Measurements from ENCODE around the gene TEAD2. TPM values are rescaled to one million over a fixed set of nuclear protein-coding genes. Genes with fewer than 3 reads are reported as not detected.
"Not testable (repeated sequence)": the region's sequence is repeated elsewhere in the genome, so short reads cannot be mapped to it uniquely, and the experiment has no call there.

TEAD2 gene
- polyA plus RNA-seq, 1 donor = 54.4 TPM

- no peak for DNase-seq (ENCODE audit: low read depth)
These were observed 28.8 kb downstream of the TEAD2 start for GRCh38 chr19:49333418-49333805.

DNA sequence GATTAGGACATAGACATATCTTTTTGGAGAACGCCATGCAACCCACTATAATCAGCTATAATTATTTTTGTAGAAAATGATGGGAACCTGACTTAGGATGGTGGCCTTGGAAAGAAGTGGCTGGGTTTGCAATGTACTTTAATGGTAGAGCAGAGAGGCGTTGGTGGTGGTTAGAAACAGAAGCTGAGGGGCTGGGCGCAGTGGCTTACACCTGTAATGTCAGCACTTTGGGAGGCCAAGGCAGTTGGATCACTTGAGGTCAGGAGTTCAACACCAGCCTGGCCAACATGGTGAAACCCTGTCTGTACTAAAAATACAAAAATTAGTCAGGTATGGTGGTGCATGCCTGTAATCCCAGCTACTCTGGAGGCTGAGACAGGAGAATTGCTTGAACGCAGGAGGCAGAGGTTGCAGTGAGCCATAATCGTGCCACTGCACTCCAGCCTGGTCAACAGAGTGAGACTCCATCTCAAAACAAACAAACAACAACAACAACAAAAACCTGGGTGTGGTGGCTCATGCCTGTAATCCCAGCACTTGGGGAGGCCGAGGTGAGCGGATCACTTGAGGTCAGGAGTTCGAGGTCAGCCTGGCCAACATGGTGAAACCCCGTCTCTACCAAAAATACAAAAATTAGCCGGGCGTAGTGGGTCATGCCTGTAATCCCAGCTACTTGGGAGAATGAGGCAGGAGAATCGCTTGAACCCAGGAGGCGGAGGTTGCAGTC is 29.4 kb downstream of the TEAD2 start:
- DNase-seq (ENCODE audit: low read depth) = not testable (repeated sequence)

DNA sequence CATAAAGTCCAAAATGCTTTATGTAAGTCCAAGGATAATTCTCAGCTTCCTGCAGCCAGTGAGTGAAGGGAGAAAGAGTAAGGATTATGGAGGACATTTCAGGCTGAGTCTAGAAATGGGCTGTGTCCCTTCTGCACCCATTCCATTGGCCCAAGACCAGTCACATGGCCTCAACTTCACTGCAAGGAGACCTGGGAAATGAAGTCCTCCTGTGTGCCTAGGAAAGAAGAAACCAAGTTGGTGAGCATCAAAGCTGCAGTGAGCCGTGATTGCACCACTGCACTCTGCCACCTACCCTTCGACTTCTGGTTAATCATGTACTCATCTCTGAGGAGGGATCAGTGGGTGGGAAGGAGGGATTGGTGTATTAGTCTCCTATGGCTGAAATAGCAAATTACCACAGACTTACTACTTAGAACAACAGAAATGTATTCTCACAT is 30.6 kb downstream of the TEAD2 start:
- DNase-seq (ENCODE audit: low read depth) = no peak

DNA sequence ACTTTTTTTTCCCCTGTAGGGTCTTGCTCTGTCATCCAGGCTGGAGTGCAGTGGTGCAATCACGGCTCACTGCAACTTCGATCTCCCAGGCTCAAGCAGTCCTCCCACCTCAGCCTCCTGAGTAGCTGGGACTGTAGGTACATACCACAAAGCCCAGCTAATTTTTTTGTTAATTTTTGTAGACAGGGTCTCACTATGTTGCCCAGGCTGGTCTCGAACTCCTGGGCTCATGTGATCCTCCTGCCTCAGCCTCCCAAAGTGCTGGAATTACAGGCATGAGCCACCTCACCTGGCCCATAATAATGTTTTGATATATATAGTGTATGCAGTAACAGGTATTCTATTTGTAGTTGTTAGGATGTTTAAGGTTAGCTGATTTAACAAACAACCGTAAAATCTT is 31.0 kb downstream of the TEAD2 start:
- not testable (repeated sequence) for DNase-seq (ENCODE audit: low read depth)

DNA sequence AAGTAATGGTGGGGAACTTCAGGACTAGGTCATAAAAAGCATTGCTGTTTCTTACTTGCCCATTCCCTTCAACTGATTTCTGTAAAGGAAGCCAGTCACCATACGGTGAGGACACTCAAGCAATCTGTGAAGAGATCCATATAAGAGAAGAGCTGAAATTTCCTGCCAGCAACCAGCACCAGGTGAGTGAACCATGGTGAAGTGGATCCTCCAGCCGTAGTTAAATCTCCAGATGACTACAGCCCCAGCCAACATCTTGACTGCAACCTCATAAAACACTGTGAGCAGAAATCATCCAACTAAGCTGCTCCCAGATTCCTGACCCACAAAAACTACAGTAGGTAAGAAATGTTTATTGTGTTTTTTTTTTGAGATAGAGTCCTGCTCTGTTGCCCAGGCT is 33.5 kb downstream of the TEAD2 start:
- no peak for DNase-seq (ENCODE audit: low read depth)

GRCh38 chr19:49327878-49328544 is 34.2 kb downstream of the TEAD2 start:
- no peak for DNase-seq (ENCODE audit: low read depth)

GRCh38 chr19:49326165-49326704 is 36.0 kb downstream of the TEAD2 start:
- DNase-seq (ENCODE audit: low read depth) = no peak

GRCh38 chr19:49325756-49326155 is 36.5 kb downstream of the TEAD2 start:
- DNase-seq (ENCODE audit: low read depth) = not testable (repeated sequence)

DNA sequence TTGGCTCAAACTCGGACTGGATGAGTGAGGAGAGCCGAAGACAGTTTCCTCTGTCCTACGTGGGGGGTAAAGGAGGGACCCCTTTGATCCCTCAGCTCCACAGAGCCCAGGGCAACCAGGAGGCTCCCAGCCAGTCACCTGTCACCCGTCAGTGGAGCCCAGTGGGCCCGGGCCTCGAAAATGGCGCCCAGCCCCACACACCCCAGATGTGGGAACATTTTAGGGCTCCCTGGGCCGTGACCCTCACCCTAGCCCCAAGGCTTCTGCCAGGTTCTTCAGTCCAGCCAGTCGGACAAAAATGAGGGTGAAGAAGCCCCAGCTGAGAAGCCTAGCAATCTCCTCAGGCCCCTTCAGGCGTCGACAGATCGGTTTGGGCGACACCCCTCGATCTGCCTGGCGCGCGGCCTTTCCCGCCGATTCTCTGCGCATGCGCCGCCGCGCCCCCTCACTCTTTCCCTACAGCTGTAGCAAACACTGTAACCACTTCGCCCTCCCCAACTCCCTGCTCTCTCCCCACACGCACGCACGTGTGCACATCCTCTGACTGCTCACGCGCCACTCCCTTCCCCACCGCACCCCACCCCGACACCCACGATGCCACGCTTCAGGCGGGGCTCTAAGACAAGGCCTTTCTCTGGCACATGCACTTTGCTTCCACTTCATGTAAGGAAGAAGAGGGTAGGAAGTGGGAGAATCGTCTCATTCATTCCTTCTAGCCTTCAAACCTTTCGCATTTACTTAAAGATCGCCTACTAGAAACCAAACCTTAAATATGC is 37.2 kb downstream of the TEAD2 start, which contains the start of gene SLC6A16:
TSS of gene SLC6A16 (minus strand) at position 391 of the 776 bp plus-strand sequence. CDS start 13,844 bp downstream, outside the sequence.
- DNase-seq (ENCODE audit: low read depth) = no peak

GRCh38 chr19:49318296-49318695 is 43.9 kb downstream of the TEAD2 start:
- no peak for DNase-seq (ENCODE audit: low read depth)

DNA sequence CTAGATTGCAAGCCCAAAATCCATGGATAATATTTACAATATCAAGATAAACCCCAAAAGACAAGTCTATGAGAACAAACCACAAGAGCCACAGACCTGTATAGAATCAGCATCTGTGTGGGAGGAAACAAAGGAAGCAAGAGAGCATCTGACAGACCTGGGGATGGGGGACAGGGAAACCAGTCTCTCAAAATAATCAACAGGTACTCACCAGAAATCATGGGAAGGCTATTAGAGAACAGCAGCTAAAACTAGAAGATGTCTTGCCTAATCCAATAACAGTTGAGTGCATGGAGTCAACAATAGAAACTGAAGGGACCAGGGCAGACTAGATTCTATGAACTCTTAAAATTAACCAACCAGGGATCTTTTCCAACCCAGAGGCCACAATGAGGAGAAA is 45.9 kb downstream of the TEAD2 start:
- no peak for DNase-seq (ENCODE audit: low read depth)

DNA sequence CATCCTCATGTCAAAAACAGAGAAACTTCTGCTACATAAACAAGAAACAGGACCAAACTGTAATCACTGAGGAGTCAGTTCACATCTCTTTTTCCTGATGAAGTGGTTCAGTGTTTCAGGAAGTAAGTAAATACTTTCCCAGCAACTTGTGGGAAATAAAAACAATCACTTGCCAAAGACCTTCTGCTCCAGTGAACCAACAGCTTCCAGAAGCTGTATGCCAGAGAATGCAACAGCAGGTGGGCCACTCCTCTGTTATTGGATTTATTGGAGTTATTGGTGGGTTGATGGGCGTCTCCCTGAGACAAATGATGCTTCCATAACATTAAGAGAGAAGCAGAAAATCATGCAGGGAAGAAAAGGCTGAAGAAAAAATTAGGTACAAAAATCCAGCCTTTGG is 47.1 kb downstream of the TEAD2 start:
- DNase-seq (ENCODE audit: low read depth) = no peak

- DNase-seq (ENCODE audit: low read depth) = no peak
These were observed 53.1 kb downstream of the TEAD2 start for GRCh38 chr19:49309087-49309486.

- DNase-seq (ENCODE audit: low read depth) = not testable (repeated sequence)
These were observed 55.5 kb downstream of the TEAD2 start for GRCh38 chr19:49306734-49307133.

DNA sequence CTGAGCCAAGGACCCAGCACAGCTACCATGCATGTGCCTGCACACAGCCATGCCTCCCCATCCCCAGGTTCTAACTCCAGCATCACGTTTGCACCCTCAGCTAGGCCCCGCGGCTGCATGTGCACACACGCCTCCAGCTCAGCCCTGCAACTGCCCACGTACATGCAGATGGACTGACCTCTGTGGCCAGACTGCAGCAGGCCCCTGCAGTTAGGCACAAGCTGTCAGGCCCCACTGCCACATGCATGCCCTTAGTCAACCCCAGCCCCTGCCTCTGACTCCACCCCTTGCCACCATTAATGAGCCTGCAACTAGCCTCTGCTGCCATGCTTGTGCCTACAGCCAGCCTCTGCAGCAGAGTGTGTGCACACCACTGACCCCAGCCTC is 60.4 kb downstream of the TEAD2 start:
- DNase-seq (ENCODE audit: low read depth) = no peak

DNA sequence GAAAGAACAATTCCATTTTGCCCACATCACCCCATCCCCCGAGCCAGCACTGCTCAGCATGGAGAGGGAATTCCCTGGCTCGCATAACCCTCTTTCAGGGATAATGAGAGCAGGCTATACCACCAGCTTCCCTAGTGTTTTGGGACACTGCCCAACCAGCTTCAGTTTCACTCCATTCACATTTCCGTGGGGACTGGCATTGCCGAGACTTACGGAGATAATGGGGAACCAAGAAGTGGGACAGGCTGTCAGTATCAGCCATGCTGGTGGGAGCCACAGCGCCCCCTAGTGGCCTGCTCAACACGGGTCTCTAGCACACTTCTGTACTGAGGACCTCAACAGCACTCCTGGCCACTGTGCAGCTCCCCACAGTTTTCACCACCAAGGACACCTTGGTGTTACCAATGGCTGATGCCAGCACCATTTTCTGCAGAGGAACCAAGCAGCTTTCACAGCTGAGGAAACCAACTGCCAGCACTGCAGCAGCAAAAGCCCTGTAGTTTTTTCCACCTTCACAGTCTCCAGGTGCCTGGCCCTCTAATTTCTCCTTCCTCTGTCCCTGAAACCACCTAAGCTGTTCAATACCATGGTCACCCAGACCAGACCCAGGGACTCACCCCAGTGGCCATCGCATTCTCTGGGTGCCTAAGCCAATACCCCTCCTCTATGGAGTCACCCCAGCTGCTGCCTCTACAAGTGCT is 60.9 kb downstream of the TEAD2 start:
- DNase-seq (ENCODE audit: low read depth) = peak; percentile 1

DNA sequence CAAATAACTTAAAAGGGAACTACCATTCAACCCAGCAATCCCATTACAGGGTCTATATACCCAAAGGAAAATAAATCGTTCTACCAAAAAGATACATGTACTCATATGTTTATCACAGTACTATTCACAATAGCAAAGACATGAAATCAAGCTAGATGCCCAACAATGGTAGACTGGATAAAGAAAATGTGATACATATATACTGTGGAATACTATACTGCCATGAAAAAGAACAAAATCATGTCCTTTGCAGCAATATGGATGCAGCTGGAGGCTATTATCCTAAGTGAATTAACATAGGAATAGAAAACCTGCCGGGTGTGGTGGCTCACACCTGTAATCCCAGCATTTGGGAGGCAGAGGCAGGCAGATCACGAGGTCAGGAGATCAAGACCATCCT is 63.6 kb downstream of the TEAD2 start:
- not testable (repeated sequence) for DNase-seq (ENCODE audit: low read depth)

DNA sequence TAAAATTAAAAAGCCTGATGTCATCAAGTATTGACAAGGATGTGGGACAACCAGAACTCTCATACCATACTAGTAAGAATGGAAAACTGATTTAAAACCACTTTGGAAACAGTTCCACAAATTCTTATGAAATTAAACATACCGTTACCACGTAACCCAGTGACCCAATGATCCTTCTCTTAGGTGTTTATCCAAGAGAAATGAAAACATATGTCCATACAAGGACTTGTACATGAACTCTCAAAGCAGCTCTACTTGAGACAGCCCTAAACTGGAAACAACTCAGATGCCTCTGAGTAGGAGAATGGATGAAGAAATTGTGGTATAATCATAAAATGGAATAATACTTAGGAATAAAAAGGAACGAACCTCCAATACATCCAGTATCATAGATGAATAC is 64.8 kb downstream of the TEAD2 start:
- no peak for DNase-seq (ENCODE audit: low read depth)

DNA sequence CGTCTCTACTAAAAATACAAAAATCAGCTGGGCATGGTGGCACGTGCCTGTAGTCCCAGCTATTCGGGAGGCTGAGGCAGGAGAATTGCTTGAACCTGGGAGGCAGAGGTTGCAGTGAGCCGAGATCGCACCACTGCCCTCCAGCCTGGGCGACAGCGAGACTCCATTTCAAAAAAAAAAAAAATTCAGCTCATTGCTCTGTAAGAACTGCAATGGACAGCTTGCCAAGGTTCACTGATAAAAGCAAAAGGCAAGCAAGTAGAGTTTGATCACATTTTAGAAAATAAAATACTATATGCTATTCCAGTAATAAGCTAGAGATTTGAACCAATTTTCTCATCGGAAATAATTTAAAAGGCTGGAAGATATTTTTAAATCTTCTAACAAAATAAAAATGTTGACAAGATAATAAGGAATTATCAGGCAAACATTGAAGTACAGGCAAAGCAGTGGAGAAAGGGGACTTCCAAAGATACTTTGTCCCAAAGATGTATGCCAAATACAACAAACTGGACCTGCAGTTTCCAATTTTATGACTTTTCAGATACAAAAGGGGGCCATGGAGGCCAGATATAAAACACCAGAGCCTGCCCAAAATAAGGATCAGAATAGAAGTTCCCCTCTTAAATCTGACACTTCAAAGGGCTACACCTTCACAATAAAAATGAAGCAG is 66.9 kb downstream of the TEAD2 start:
- no peak for DNase-seq (ENCODE audit: low read depth)

DNA sequence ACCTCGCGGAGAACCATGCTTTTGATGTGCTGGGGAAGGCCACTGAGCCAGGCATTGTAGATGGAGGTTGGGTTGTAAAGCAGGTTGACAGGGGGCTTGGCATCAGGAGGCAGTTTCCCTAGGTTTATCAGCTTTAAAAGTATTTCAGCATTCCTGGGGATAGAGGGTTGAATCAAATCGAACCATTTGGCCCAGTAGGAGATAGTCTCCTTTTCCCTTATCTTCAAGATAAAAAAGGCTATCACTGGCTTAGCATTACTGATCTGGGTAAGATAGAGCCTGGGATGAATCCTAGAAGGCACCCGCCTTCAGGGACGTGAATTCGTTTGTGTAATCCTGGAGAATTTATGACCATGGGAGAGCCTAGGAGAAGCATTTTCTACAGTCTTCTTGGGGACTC is 67.8 kb downstream of the TEAD2 start:
- no peak for DNase-seq (ENCODE audit: low read depth)
